GM19240 (cell line): ENCODE data around the gene NPHP4.
"Not testable (repeated sequence)": the region's sequence is repeated elsewhere in the genome, so short reads cannot be mapped to it uniquely, and the experiment has no call there.

Experiments
- DNase-seq: peaks from one replicate; pipeline ENCODE4 v3.0.0; 2011; ENCODE audit warnings: low spot score; ENCODE audit not compliant: insufficient read length

Gene NPHP4

GRCh38 chr1:6024376-6024775 is 32.2 kb upstream of the NPHP4 start:
- DNase-seq: no peak

GRCh38 chr1:6023346-6023745 is 31.1 kb upstream of the NPHP4 start:
- DNase-seq: no peak

GRCh38 chr1:6022193-6022592 is 30.0 kb upstream of the NPHP4 start:
- DNase-seq: no peak

- no peak for DNase-seq
Measured at GRCh38 chr1:6019166-6019845, 27.1 kb upstream of the NPHP4 start.

GRCh38 chr1:6017654-6018053 is 25.4 kb upstream of the NPHP4 start:
- not testable (repeated sequence) for DNase-seq

GRCh38 chr1:6016191-6016865 is 24.1 kb upstream of the NPHP4 start:
- no peak for DNase-seq

GRCh38 chr1:6014130-6014999 is 22.1 kb upstream of the NPHP4 start:
- no peak for DNase-seq

- no peak for DNase-seq
Measured at GRCh38 chr1:6013491-6013890, 21.3 kb upstream of the NPHP4 start.

GRCh38 chr1:6012529-6013318 is 20.5 kb upstream of the NPHP4 start:
- DNase-seq: no peak

GRCh38 chr1:6011946-6012258 is 19.7 kb upstream of the NPHP4 start:
- DNase-seq: no peak

- no peak for DNase-seq
Measured at GRCh38 chr1:6011161-6011945, 19.1 kb upstream of the NPHP4 start.

GRCh38 chr1:6010554-6010953 is 18.3 kb upstream of the NPHP4 start:
- DNase-seq: no peak

- DNase-seq: no peak
Measured at GRCh38 chr1:6009120-6010040, 17.2 kb upstream of the NPHP4 start.

GRCh38 chr1:6008696-6009095 is 16.5 kb upstream of the NPHP4 start:
- DNase-seq: no peak

GRCh38 chr1:6008084-6008415 is 15.8 kb upstream of the NPHP4 start:
- DNase-seq: no peak

GRCh38 chr1:6007318-6008083 is 15.3 kb upstream of the NPHP4 start:
- DNase-seq: no peak

GRCh38 chr1:6006882-6007281 is 14.7 kb upstream of the NPHP4 start:
- DNase-seq: no peak

- no peak for DNase-seq
Measured at GRCh38 chr1:6005276-6005917, 13.2 kb upstream of the NPHP4 start.
